Measurements from ENCODE around the gene ACOX1. TPM values are rescaled to one million over a fixed set of nuclear protein-coding genes. Genes with fewer than 3 reads are reported as not detected.

Gene ACOX1
- polyA plus RNA-seq, 3 donors, result 21.6 to 49.7 (median 49.2) TPM

GRCh38 chr17:76023900-76024237 lies 44.9 kb upstream of the ACOX1 start:
- Histone ChIP-seq H3K4me1 (ENCODE audit: control insufficient read depth in 1 of 2, insufficient read depth in 2 of 2, low read length in 2 of 2) (no peaks in the 10 kb centered on the region), H3K9me3 (replicated peaks in 1 of 2; ENCODE audit: control insufficient read depth in 1 of 2, insufficient read depth in 1 of 2, low read length in 2 of 2) (no peaks in the 10 kb centered on the region), H3K9ac (ENCODE audit: insufficient read depth, low read length, poor library complexity, severe bottlenecking) (no peak overlapping the region), H3K79me2 (ENCODE audit: insufficient read depth, low read length) (no peaks in the 10 kb centered on the region), H4K20me1 (ENCODE audit: insufficient read depth, low read length) (no peaks in the 10 kb centered on the region), H3K4me3 (replicated peaks in 1 of 3; ENCODE audit: low read depth in 2 of 3, low read length in 3 of 3) (no peak overlapping the region), H3K4me2 (replicated peaks; ENCODE audit: extremely low read depth, low read length, poor library complexity, severe bottlenecking) (no peak overlapping the region), H3K27me3 (ENCODE audit: control insufficient read depth in 2 of 2, insufficient read depth in 2 of 2, low read length in 2 of 2) (no peaks in the 10 kb centered on the region), H3K27ac (ENCODE audit: low read depth in 1 of 2, low read length in 2 of 2) (no peak overlapping the region), H3K36me3 (replicated peaks in 1 of 2; ENCODE audit: control insufficient read depth in 1 of 2, insufficient read depth in 2 of 2, low read length in 2 of 2) (no peaks in the 10 kb centered on the region), H2AFZ (ENCODE audit: insufficient read depth, low read depth, low read length, poor library complexity, severe bottlenecking) (no peak overlapping the region)
- Mint-ChIP-seq H3K27ac (no peak overlapping the region), H3K9me3 (peaks cover 0 to 2% (median 0%) of the 10 kb centered on the region in 7 donors), H3K4me3 (no peak overlapping the region), H3K27me3 (ENCODE audit: low read depth in 3 of 3) (peaks cover under 1 to 29% (median 5%) of the 10 kb centered on the region in 3 donors), H3K36me3 (no peaks in the 10 kb centered on the region), H3K4me1 (peaks cover 7% of the 10 kb centered on the region)
- no peak for TF ChIP-seq CTCF (IDR thresholded peaks at IDR 0.05)
- intact Hi-C loops (cut with micrococcal nuclease), result no loop called here
- no peak for DNase-seq
- 100% methylated on average over 2 of the region's 9 CpGs for WGBS (ENCODE audit: insufficient coverage)

GRCh38 chr17:76022973-76023899 lies 44.3 kb upstream of the ACOX1 start:
- Mint-ChIP-seq H3K36me3 (no peaks in the 10 kb centered on the region), H3K4me3 (no peak overlapping the region), H3K4me1 (peaks cover 7% of the 10 kb centered on the region), H3K27ac (peak overlapping the region in 1 of 7 donors; percentile 62), H3K27me3 (ENCODE audit: low read depth in 3 of 3) (peaks cover 0 to 29% (median 5%) of the 10 kb centered on the region in 3 donors), H3K9me3 (no peaks in the 10 kb centered on the region)
- 95% methylated on average over 25 of the region's 28 CpGs for WGBS (ENCODE audit: insufficient coverage)
- intact Hi-C loops (cut with micrococcal nuclease), result no loop called here
- no peaks in the 10 kb centered on the region for H3K9me3 ChIP-seq (replicated peaks in 1 of 2; ENCODE audit: control insufficient read depth in 1 of 2, insufficient read depth in 1 of 2, low read length in 2 of 2)
- H3K27ac ChIP-seq (ENCODE audit: low read depth in 1 of 2, low read length in 2 of 2), result no peak overlapping the region
- H3K36me3 ChIP-seq (replicated peaks in 1 of 2; ENCODE audit: control insufficient read depth in 1 of 2, insufficient read depth in 2 of 2, low read length in 2 of 2), result no peaks in the 10 kb centered on the region
- H3K4me3 ChIP-seq (replicated peaks in 1 of 3; ENCODE audit: low read depth in 2 of 3, low read length in 3 of 3), result no peak overlapping the region
- no peaks in the 10 kb centered on the region for H3K27me3 ChIP-seq (ENCODE audit: control insufficient read depth in 2 of 2, insufficient read depth in 2 of 2, low read length in 2 of 2)
- H3K79me2 ChIP-seq (ENCODE audit: insufficient read depth, low read length), result no peaks in the 10 kb centered on the region
- no peaks in the 10 kb centered on the region for H4K20me1 ChIP-seq (ENCODE audit: insufficient read depth, low read length)
- no peak overlapping the region for H3K9ac ChIP-seq (ENCODE audit: insufficient read depth, low read length, poor library complexity, severe bottlenecking)
- no peak for DNase-seq
- H3K4me1 ChIP-seq (ENCODE audit: control insufficient read depth in 1 of 2, insufficient read depth in 2 of 2, low read length in 2 of 2), result no peaks in the 10 kb centered on the region
- no peak overlapping the region for H3K4me2 ChIP-seq (replicated peaks; ENCODE audit: extremely low read depth, low read length, poor library complexity, severe bottlenecking)
- H2AFZ ChIP-seq (ENCODE audit: insufficient read depth, low read depth, low read length, poor library complexity, severe bottlenecking), result no peak overlapping the region
- no peak for TF ChIP-seq CTCF (IDR thresholded peaks at IDR 0.05)
